ENCODE measurements around the gene HECW1.

The HECW1 gene

GRCh38 chr7:43078794-43079193, 33.7 kb upstream of the HECW1 start:
- TF ChIP-seq CTCF (conservative IDR thresholded peaks at IDR 0.05), result no peak
- H3K27ac ChIP-seq, result no peak overlapping the region

GRCh38 chr7:43081603-43082002, 30.8 kb upstream of the HECW1 start:
- TF ChIP-seq CTCF (conservative IDR thresholded peaks at IDR 0.05), result no peak
- no peak overlapping the region for H3K27ac ChIP-seq

- no peak overlapping the region for H3K27ac ChIP-seq
- no peak for TF ChIP-seq CTCF (conservative IDR thresholded peaks at IDR 0.05)
Observed at GRCh38 chr7:43083106-43083505, 29.3 kb upstream of the HECW1 start.

- TF ChIP-seq CTCF (conservative IDR thresholded peaks at IDR 0.05), result no peak
- no peak overlapping the region for H3K27ac ChIP-seq
Observed at GRCh38 chr7:43085017-43085416, 27.4 kb upstream of the HECW1 start.

GRCh38 chr7:43085992-43086391, 26.5 kb upstream of the HECW1 start:
- H3K27ac ChIP-seq, result no peak overlapping the region
- no peak for TF ChIP-seq CTCF (conservative IDR thresholded peaks at IDR 0.05)

GRCh38 chr7:43092819-43093218, 19.6 kb upstream of the HECW1 start:
- no peak for TF ChIP-seq CTCF (conservative IDR thresholded peaks at IDR 0.05)
- H3K27ac ChIP-seq, result no peak overlapping the region

- no peak overlapping the region for H3K27ac ChIP-seq
- no peak for TF ChIP-seq CTCF (conservative IDR thresholded peaks at IDR 0.05)
Observed at GRCh38 chr7:43096875-43097274, 15.6 kb upstream of the HECW1 start.

GRCh38 chr7:43099750-43100149, 12.7 kb upstream of the HECW1 start:
- no peak overlapping the region for H3K27ac ChIP-seq
- no peak for TF ChIP-seq CTCF (conservative IDR thresholded peaks at IDR 0.05)

Measured in VCaP (cell line).